ENCODE results near the gene BMPR1B.

Gene BMPR1B

DNA sequence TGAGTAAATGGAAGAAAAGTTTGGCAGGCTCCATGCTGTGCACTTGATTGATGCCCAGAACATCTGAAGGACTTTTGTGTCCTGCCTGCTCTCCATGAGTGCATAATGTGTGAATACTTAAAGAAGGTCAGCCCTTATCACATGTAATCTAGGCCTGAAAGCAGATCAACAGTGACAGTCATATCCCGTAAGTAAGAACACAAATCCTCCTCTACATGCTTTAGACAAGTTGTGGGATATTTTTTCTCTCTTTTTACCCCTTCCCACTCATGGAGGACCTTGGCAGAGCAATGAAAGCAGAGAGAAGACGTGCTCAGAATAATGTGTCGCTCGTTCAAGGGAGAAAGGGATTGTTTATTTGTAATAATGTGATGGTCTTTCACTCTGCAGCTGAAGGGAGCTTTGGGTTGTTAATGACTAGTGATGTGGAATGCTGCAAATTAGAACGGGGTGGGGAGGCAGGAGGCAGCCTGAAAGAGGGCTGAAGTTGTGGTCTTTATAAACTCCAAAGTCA lies 286.6 kb downstream of the BMPR1B start:
- Histone ChIP-seq H3K36me3 (ENCODE audit: control insufficient read depth in 2 of 2, insufficient read depth in 1 of 2, low read length in 2 of 2) (no peaks in the 10 kb centered on the region), H3K4me3 (ENCODE audit: low read depth, low read length) (no peak overlapping the region), H3K9me3 (ENCODE audit: control insufficient read depth, insufficient read depth, low read depth, low read length) (no peaks in the 10 kb centered on the region), H3K4me1 (ENCODE audit: control insufficient read depth, insufficient read depth, low read length) (peaks cover 13% of the 10 kb centered on the region), H3K27ac (ENCODE audit: extremely low read depth, low read depth, low read length) (peak overlapping the region; percentile 71)
- ChIA-PET POLR2A (no interaction called here), CTCF (interaction anchor here (0.8 kb wide), 1 partner anchor 438 kb away, joined by 6 read pairs; no protein-coding TSS in a partner anchor)
- TF ChIP-seq ZSCAN16 (tag by site-specific recombination; IDR thresholded peaks at IDR 0.05) (no peak), TRIM28 (IDR thresholded peaks at IDR 0.05; ENCODE audit: borderline replicate concordance, low read length) (peak; percentile 92), ZNF239 (tag by site-specific recombination; IDR thresholded peaks at IDR 0.05) (no peak), ZEB2 (tag by site-specific recombination; IDR thresholded peaks at IDR 0.05) (0 out of 2 replicates have a peak, but pooled peaks have one; percentile 19), ZNF785 (tag by site-specific recombination; IDR thresholded peaks at IDR 0.05) (no peak), ZBTB48 (tag by site-specific recombination; IDR thresholded peaks at IDR 0.05) (0 out of 2 replicates have a peak, but pooled peaks have one; percentile 18), WT1 (tag by site-specific recombination; IDR thresholded peaks at IDR 0.05) (0 out of 2 replicates have a peak, but pooled peaks have one; percentile 48), ZNF76 (tag by site-specific recombination; IDR thresholded peaks at IDR 0.05; ENCODE audit: borderline replicate concordance, low read depth) (no peak), IKZF3 (tag by site-specific recombination; IDR thresholded peaks at IDR 0.05) (peak; percentile 45; the same call in 1 of the 2 replicates), ZBTB8A (tag by site-specific recombination; IDR thresholded peaks at IDR 0.05) (peak; percentile 88), ZNF843 (tag by site-specific recombination; IDR thresholded peaks at IDR 0.05) (peak; percentile 53; the same call in 1 of the 2 replicates), OSR2 (tag by site-specific recombination; IDR thresholded peaks at IDR 0.05) (peak; percentile 13; the same call in 1 of the 2 replicates), ZNF423 (tag by site-specific recombination; IDR thresholded peaks at IDR 0.05) (no peak), TCF7L2 (IDR thresholded peaks at IDR 0.05; ENCODE audit: borderline replicate concordance, low read depth, low read length) (peak; percentile 97; the same call in 1 of the 2 replicates), FEZF1 (tag by site-specific recombination; IDR thresholded peaks at IDR 0.05) (peak; percentile 65), ZNF600 (tag by site-specific recombination; IDR thresholded peaks at IDR 0.05) (0 out of 2 replicates have a peak, but pooled peaks have one; percentile 87), ZNF366 (tag by site-specific recombination; conservative IDR thresholded peaks at IDR 0.05) (0 out of 2 replicates have a peak, but pooled peaks have one; percentile 17), ZBTB17 (tag by site-specific recombination; IDR thresholded peaks at IDR 0.05) (peak; percentile 79), YY1 (tag by site-specific recombination; IDR thresholded peaks at IDR 0.05) (no peak), SP7 (tag by site-specific recombination; IDR thresholded peaks at IDR 0.05) (peak; percentile 58), MZF1 (tag by site-specific recombination; IDR thresholded peaks at IDR 0.05; ENCODE audit: borderline replicate concordance) (peak; percentile 77; the same call in 1 of the 2 replicates), ZNF501 (tag by site-specific recombination; IDR thresholded peaks at IDR 0.05) (no peak), ZBTB20 (tag by site-specific recombination; IDR thresholded peaks at IDR 0.05) (no peak)
- TF ChIP-seq, protein P1, sequence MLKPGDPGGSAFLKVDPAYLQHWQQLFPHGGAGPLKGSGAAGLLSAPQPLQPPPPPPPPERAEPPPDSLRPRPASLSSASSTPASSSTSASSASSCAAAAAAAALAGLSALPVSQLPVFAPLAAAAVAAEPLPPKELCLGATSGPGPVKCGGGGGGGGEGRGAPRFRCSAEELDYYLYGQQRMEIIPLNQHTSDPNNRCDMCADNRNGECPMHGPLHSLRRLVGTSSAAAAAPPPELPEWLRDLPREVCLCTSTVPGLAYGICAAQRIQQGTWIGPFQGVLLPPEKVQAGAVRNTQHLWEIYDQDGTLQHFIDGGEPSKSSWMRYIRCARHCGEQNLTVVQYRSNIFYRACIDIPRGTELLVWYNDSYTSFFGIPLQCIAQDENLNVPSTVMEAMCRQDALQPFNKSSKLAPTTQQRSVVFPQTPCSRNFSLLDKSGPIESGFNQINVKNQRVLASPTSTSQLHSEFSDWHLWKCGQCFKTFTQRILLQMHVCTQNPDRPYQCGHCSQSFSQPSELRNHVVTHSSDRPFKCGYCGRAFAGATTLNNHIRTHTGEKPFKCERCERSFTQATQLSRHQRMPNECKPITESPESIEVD (tag by site-specific recombination; IDR thresholded peaks at IDR 0.05) = peak; percentile 66; the same call in 1 of the 2 replicates
- TF ChIP-seq, protein P2, sequence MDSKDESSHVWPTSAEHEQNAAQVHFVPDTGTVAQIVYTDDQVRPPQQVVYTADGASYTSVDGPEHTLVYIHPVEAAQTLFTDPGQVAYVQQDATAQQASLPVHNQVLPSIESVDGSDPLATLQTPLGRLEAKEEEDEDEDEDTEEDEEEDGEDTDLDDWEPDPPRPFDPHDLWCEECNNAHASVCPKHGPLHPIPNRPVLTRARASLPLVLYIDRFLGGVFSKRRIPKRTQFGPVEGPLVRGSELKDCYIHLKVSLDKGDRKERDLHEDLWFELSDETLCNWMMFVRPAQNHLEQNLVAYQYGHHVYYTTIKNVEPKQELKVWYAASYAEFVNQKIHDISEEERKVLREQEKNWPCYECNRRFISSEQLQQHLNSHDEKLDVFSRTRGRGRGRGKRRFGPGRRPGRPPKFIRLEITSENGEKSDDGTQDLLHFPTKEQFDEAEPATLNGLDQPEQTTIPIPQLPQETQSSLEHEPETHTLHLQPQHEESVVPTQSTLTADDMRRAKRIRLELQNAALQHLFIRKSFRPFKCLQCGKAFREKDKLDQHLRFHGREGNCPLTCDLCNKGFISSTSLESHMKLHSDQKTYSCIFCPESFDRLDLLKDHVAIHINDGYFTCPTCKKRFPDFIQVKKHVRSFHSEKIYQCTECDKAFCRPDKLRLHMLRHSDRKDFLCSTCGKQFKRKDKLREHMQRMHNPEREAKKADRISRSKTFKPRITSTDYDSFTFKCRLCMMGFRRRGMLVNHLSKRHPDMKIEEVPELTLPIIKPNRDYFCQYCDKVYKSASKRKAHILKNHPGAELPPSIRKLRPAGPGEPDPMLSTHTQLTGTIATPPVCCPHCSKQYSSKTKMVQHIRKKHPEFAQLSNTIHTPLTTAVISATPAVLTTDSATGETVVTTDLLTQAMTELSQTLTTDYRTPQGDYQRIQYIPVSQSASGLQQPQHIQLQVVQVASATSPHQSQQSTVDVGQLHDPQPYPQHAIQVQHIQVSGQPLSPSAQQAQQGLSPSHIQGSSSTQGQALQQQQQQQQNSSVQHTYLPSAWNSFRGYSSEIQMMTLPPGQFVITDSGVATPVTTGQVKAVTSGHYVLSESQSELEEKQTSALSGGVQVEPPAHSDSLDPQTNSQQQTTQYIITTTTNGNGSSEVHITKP (tag by site-specific recombination; IDR thresholded peaks at IDR 0.05) = peak; percentile 38; the same call in 1 of the 2 replicates
- TF ChIP-seq, protein P3, sequence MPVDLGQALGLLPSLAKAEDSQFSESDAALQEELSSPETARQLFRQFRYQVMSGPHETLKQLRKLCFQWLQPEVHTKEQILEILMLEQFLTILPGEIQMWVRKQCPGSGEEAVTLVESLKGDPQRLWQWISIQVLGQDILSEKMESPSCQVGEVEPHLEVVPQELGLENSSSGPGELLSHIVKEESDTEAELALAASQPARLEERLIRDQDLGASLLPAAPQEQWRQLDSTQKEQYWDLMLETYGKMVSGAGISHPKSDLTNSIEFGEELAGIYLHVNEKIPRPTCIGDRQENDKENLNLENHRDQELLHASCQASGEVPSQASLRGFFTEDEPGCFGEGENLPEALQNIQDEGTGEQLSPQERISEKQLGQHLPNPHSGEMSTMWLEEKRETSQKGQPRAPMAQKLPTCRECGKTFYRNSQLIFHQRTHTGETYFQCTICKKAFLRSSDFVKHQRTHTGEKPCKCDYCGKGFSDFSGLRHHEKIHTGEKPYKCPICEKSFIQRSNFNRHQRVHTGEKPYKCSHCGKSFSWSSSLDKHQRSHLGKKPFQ (tag by site-specific recombination; IDR thresholded peaks at IDR 0.05) = peak; percentile 48; the same call in 1 of the 2 replicates

Measured in HEK293 (cell line).